ENCODE results near the gene ZGPAT. TPM values are rescaled to one million over a fixed set of nuclear protein-coding genes. Genes with fewer than 3 reads are reported as not detected.

The ZGPAT gene
- total RNA-seq, 1 experiment from 2014 or later: 27.6 TPM

GRCh38 chr20:63685269-63686026, 22.4 kb upstream of the ZGPAT start:
- no peak overlapping the region; a peak in 1 of 7 replicates for H3K27ac Mint-ChIP-seq
- TF ChIP-seq CTCF (conservative IDR thresholded peaks at IDR 0.05): no peak

More at GRCh38 chr20:63685269-63686026, 22.4 kb upstream of the ZGPAT start:
- H2BK120ac ChIP-seq (ENCODE audit: low read depth, low read length, poor library complexity, severe bottlenecking): no peak overlapping the region
- H4K20me1 ChIP-seq (ENCODE audit: control insufficient read depth, insufficient read depth, insufficient read length): no peaks in the 10 kb centered on the region
- H4K5ac ChIP-seq (ENCODE audit: insufficient read length, low read depth, low read length): no peak overlapping the region
- Mint-ChIP-seq H3K36me3 (ENCODE audit: insufficient read depth in 1 of 3, low read depth in 3 of 3) (peaks cover 0 to 3% (median 0%) of the 10 kb centered on the region in 3 experiments; a peak in 2 of 7 replicates), H3K9me3 (no peaks in the 10 kb centered on the region), H3K27me3 (ENCODE audit: low read depth) (no peaks in the 10 kb centered on the region), H3K4me1 (no peaks in the 10 kb centered on the region), H3K4me3 (no peak overlapping the region)
- H3K9ac ChIP-seq (ENCODE audit: extremely low read depth, insufficient read length, low read length): no peak overlapping the region
- no peak overlapping the region for H2AK5ac ChIP-seq (ENCODE audit: insufficient read length, low read length)
- no peaks in the 10 kb centered on the region for H3K4me1 ChIP-seq (ENCODE audit: insufficient read depth, low read length)
- no peak overlapping the region for H2BK5ac ChIP-seq (ENCODE audit: insufficient read length, low read length)
- H3T11ph ChIP-seq (ENCODE audit: low read length): no peak overlapping the region
- no peaks in the 10 kb centered on the region for H3K9me3 ChIP-seq (ENCODE audit: control insufficient read depth, low read depth, low read length)
- H3K18ac ChIP-seq (ENCODE audit: insufficient read length, low read depth, low read length): no peak overlapping the region
- no peak overlapping the region for H2AFZ ChIP-seq (ENCODE audit: low read length)
- no peak for DNase-seq
- no CpG with 5 or more reads among the region's 21 CpGs for WGBS (ENCODE audit: extremely low coverage, insufficient read length, low lambda C conversion rate)
- no peak overlapping the region for H2BK15ac ChIP-seq (ENCODE audit: low read depth, low read length)
- H3K23ac ChIP-seq (ENCODE audit: insufficient read length, low read depth, low read length): no peak overlapping the region
- H3K27ac ChIP-seq (ENCODE audit: insufficient read length, low read depth, low read length): no peak overlapping the region
- no peaks in the 10 kb centered on the region for H3K79me1 ChIP-seq (ENCODE audit: insufficient read depth, low read depth, low read length, poor library complexity, severe bottlenecking)
- H3K4ac ChIP-seq (ENCODE audit: low read depth, low read length): no peak overlapping the region
- no peaks in the 10 kb centered on the region for H3K23me2 ChIP-seq (ENCODE audit: insufficient read length, low read depth, low read length, poor library complexity, severe bottlenecking)
- no peak overlapping the region for H3K4me2 ChIP-seq (ENCODE audit: insufficient read depth, insufficient read length, low read length)
- no peak overlapping the region for H3K56ac ChIP-seq (ENCODE audit: insufficient read length, low read depth, low read length)
- H3K27me3 ChIP-seq (ENCODE audit: insufficient read depth, low read length): no peaks in the 10 kb centered on the region
- no peak overlapping the region for H2BK20ac ChIP-seq (ENCODE audit: low read depth, low read length, poor library complexity, severe bottlenecking)
- no peaks in the 10 kb centered on the region for H3K79me2 ChIP-seq (ENCODE audit: insufficient read depth, low read length)
- no peak overlapping the region for H2BK12ac ChIP-seq (ENCODE audit: insufficient read length, low read depth, low read length)
- H3K14ac ChIP-seq (ENCODE audit: insufficient read depth, low read length): no peak overlapping the region
- H4K8ac ChIP-seq (replicated peaks; ENCODE audit: insufficient read length, low read depth, low read length): no peak overlapping the region
- H4K91ac ChIP-seq (ENCODE audit: insufficient read length, low read depth, low read length): no peak overlapping the region

Data from H9 (cell line).